Breast epithelium (tissue), 4 donors: Measurements from ENCODE around the gene FAS. TPM values are rescaled to one million over a fixed set of nuclear protein-coding genes. Genes with fewer than 3 reads are reported as not detected.
A peak's percentile ranks its signal among the peaks of the same experiment; 100 is the strongest.
"Not testable (repeated sequence)": the region's sequence is repeated elsewhere in the genome, so short reads cannot be mapped to it uniquely, and the experiment has no call there.

Source experiments
- DNase-seq, 2 donors: peaks; one replicate each; pipeline ENCODE4 v3.0.0-alpha.2; 2019; ENCODE audit warnings: low spot score in 2 of 2
- H3K27ac ChIP-seq, 2 donors: fragments of 200-600 bp; sonication (generic) in 1 of 2; one replicate each; pipeline ENCODE4 v1.5.1; 2016 to 2019; ENCODE audit warnings: mild to moderate bottlenecking in 1 of 2
- H3K27me3 ChIP-seq, 2 donors: fragments of 200-600 bp; sonication (generic) in 1 of 2; one replicate each; pipeline versions ENCODE4 v1.5.1 to v1.6.0; 2017 to 2019; ENCODE audit warnings: control low read depth in 1 of 2, mild to moderate bottlenecking in 1 of 2
- H3K36me3 ChIP-seq: fragments of 200-600 bp; one replicate; pipeline ENCODE4 v1.5.1; 2019
- H3K4me1 ChIP-seq, 2 donors: fragments of 200-600 bp; sonication (generic); one replicate each; pipeline ENCODE4 v1.5.1; 2016 to 2019; ENCODE audit warnings: control low read depth in 1 of 2
- H3K4me3 ChIP-seq, 3 donors: fragments of 200-600 bp; sonication (generic); 1 replicate in 2 of 3; 2 replicates in 1 of 3; pipeline ENCODE4 v1.5.1; 2016 to 2019; ENCODE audit warnings: mild to moderate bottlenecking in 3 of 3, moderate library complexity in 2 of 3
- H3K9me3 ChIP-seq, 2 donors: fragments of 200-600 bp; sonication (generic) in 1 of 2; one replicate each; pipeline ENCODE4 v1.5.1; 2016 to 2019; ENCODE audit warnings: control low read depth in 1 of 2
- POLR2A ChIP-seq: fragments of 450-650 bp; IDR thresholded peaks from one replicate; pipeline ENCODE4 v1.6.1; 2016; ENCODE audit warnings: antibody characterized with exemption, mild to moderate bottlenecking, moderate library complexity
- POLR2AphosphoS5 ChIP-seq, 3 donors: sonication (generic); formaldehyde crosslinking; IDR thresholded peaks; one replicate each; pipeline ENCODE4 v1.6.1; 2017; ENCODE audit warnings: antibody characterized with exemption in 3 of 3
- intact Hi-C: fragments of 100-400 bp; cut with DNase I; formaldehyde crosslinking; loops from one replicate; pipeline ENCODE4 v1.15.1; 2023; ENCODE audit warnings: low total_unique reads
- total RNA-seq, 3 donors: library from RNA; depleted of rRNA; stranded (reverse); fragments of >200 nt; gene quantifications; one replicate each; pipeline ENCODE4 v1.1.0, GENCODE V29; 2016
- TF ChIP-seq, protein P1 (sequence below), 3 donors: fragments of 450-650 bp; IDR thresholded peaks; one replicate each; pipeline ENCODE4 v1.5.1; 2016 to 2017; ENCODE audit warnings: antibody characterized with exemption in 3 of 3, mild to moderate bottlenecking in 3 of 3, moderate library complexity in 3 of 3

The FAS gene
- total RNA-seq, 3 donors from 2014 or later: 26.9 to 51.5 (median 47.3) TPM

DNA sequence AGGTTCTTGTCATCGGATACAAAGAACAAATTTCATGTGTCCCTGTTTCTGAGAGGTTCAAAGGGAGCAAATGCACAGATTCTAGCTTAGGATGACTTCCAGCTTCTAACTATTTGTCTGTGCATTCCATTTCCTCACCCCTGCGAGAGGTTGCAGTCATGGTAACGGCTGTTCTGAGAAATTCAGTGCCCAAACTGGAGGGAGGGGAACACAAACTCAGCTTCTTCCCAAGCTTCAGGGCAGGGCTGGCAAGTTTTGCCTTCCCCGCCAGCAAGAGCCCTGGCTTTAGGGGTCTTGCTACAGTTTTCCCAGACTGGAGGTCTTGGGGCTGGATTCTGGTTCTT is 11.1 kb downstream of the FAS start:
- TF ChIP-seq, protein P1, sequence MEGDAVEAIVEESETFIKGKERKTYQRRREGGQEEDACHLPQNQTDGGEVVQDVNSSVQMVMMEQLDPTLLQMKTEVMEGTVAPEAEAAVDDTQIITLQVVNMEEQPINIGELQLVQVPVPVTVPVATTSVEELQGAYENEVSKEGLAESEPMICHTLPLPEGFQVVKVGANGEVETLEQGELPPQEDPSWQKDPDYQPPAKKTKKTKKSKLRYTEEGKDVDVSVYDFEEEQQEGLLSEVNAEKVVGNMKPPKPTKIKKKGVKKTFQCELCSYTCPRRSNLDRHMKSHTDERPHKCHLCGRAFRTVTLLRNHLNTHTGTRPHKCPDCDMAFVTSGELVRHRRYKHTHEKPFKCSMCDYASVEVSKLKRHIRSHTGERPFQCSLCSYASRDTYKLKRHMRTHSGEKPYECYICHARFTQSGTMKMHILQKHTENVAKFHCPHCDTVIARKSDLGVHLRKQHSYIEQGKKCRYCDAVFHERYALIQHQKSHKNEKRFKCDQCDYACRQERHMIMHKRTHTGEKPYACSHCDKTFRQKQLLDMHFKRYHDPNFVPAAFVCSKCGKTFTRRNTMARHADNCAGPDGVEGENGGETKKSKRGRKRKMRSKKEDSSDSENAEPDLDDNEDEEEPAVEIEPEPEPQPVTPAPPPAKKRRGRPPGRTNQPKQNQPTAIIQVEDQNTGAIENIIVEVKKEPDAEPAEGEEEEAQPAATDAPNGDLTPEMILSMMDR (IDR thresholded peaks at IDR 0.05): no peak
- no peak for TF ChIP-seq POLR2AphosphoS5 (IDR thresholded peaks at IDR 0.05)
- H3K4me1 ChIP-seq: peaks cover 4 to 10% of the 10 kb centered on the region in 2 donors
- no peaks in the 10 kb centered on the region for H3K36me3 ChIP-seq
- peak overlapping the region; percentile 37 to 80 for H3K27ac ChIP-seq
- peak overlapping the region in 2 of 3 donors; percentile 33 to 44 for H3K4me3 ChIP-seq
- no peaks in the 10 kb centered on the region for H3K27me3 ChIP-seq
- H3K9me3 ChIP-seq: no peaks in the 10 kb centered on the region
- DNase-seq: no peak
- intact Hi-C loops: no loop called here

DNA sequence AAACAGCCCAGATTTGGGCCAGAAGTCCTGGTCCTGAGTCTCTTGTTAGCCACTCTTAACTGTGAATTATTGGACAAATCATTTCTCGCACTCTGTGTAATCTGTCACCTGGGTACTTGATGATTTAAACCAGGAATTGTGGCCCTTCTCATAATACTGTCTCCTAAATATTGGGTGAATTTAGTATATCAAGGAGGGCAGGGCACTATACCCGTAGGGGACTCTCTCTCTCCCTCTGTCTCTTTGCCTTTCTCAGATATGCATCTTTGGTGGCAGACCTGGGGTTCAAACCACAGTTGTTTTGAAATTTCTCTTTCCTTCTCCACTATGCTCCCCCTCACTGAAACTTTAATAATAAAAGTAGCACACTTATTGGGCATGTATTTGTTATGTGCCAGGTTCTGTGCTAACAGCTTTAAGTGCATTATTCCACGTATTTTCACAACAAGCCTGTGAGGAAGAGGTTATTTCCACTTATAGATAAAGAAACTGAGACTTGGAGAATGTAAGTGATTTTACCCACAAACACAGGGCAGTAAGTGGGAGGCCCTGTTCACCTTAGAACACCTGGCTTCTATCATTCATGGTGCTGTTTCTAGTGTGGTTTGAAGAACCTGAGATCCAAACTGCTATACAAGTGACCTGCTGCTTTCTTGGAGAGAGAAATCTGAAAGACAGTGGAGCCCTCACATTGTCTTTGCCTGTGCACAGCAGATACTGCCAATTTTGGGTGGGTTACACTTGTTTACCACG is 11.8 kb downstream of the FAS start:
- Histone ChIP-seq H3K4me3 (no peak overlapping the region), H3K27me3 (no peaks in the 10 kb centered on the region), H3K9me3 (no peaks in the 10 kb centered on the region), H3K36me3 (no peaks in the 10 kb centered on the region), H3K4me1 (peaks cover 4 to 10% of the 10 kb centered on the region in 2 donors), H3K27ac (peak overlapping the region; percentile 37 to 80)
- intact Hi-C loops: no loop called here
- DNase-seq: no peak
- TF ChIP-seq POLR2AphosphoS5 (IDR thresholded peaks at IDR 0.05) (no peak), POLR2A (no peak)
- TF ChIP-seq, protein P1 (IDR thresholded peaks at IDR 0.05): no peak

DNA sequence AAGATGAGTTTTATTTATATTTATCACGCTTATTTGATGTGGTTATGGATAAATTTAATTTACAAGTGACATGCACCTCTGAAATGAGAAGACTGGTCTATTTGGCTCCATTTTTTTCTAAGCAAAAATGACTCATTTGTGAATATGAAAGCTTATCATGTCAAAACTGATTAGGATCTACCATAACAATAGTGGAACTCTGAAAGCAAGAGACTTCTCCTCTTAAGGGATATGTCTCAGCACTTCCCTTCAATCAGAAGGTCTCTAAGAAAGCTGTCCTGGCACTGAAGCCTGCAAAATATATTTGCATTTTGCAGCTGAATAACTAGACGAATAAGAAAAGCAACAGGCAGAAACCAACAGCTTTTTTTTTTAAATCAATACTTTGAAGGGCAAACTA is 12.7 kb downstream of the FAS start:
- Histone ChIP-seq H3K4me1 (peaks cover 4 to 10% of the 10 kb centered on the region in 2 donors), H3K27ac (no peak overlapping the region), H3K36me3 (no peaks in the 10 kb centered on the region), H3K27me3 (no peaks in the 10 kb centered on the region), H3K4me3 (no peak overlapping the region), H3K9me3 (no peaks in the 10 kb centered on the region)
- DNase-seq: no peak
- TF ChIP-seq POLR2AphosphoS5 (IDR thresholded peaks at IDR 0.05) (no peak), POLR2A (no peak)
- TF ChIP-seq, protein P1 (IDR thresholded peaks at IDR 0.05): no peak
- intact Hi-C loops: no loop called here

DNA sequence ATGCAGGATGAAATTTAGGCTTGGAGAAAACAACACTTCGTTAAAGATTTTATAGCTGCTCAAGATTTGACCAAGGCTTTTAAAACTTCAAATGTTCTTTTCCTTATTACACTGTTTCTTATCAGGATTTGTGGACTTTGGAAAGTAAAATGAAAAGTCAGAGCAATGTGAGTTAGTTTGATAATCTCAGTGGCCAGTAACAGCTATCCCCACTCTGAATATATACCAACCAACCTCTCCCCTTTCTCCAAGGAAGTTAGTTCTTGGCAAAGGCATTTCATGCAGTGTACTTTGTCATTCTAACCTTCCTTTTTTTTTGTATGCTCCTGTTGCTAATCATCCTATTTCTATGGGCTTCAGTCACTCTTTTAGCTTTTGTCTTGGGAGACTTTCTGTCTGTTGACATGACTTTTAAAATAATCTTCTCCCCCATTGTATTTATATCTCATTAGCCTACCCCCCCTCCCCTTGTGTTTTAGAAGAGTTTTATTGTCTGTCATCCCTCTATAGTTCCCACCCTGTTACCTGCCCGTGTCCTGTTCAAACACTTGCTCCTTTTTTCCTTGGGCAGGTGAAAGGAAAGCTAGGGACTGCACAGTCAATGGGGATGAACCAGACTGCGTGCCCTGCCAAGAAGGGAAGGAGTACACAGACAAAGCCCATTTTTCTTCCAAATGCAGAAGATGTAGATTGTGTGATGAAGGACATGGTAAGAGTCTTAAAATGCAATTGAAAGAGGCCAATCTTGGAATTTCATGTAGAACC is 16.7 kb downstream of the FAS start:
- peaks cover 6% of the 10 kb centered on the region for H3K36me3 ChIP-seq
- intact Hi-C loops: no loop called here

DNA sequence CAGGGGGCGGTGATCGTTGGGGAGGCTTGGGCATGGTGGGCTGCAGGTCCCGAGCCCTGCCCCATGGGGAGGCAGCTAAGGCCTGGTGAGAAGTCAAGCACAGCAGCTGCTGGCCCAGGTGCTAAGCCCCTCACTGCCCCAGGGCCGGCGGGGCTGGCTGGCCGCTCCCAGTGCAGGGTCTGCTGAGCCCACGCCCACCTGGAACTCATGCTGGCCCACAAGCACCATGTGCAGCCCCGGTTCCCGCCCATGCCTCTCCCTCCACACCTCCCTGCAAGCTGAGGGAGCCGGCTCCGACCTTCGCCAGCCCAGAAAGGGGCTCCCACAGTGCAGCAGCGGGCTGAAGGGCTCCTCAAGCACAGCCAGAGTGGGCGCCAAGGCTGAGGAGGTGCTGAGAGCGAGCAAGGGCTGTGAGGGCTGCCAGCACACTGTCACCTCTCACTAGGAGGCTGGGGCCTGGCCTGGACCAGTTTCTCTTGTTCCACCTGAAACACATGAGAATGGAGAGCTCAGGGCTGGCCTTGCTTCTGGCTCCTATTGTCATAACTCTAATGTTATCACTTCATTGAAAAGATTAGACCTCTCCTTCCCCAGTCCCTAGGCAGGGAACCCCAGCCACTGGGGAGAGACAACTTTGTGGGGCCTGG is 28.2 kb downstream of the FAS start:
- H3K36me3 ChIP-seq, H3K27ac ChIP-seq, H3K4me1 ChIP-seq, DNase-seq, H3K27me3 ChIP-seq, H3K4me3 ChIP-seq, H3K9me3 ChIP-seq: not testable (repeated sequence)
- intact Hi-C loops: loop anchor here (10.0 kb wide), 1 partner anchor 1994 kb away; the partner anchor contains the start of gene FAM25A

More for the DNA sequence above, 16.7 kb downstream of the FAS start:
- no peak overlapping the region for H3K4me3 ChIP-seq
- peaks cover 0 to 2% of the 10 kb centered on the region in 2 donors for H3K4me1 ChIP-seq
- H3K9me3 ChIP-seq: no peaks in the 10 kb centered on the region
- H3K27me3 ChIP-seq: no peaks in the 10 kb centered on the region
- TF ChIP-seq, protein P1 (IDR thresholded peaks at IDR 0.05): no peak
- TF ChIP-seq POLR2A: no peak
- no peak for TF ChIP-seq POLR2AphosphoS5 (IDR thresholded peaks at IDR 0.05)
- DNase-seq: no peak
- no peak overlapping the region for H3K27ac ChIP-seq
